ENCODE measurements around the gene RIMBP3C.
"Not testable (repeated sequence)": the region's sequence is repeated elsewhere in the genome, so short reads cannot be mapped to it uniquely, and the experiment has no call there.

Gene RIMBP3C, protein sequence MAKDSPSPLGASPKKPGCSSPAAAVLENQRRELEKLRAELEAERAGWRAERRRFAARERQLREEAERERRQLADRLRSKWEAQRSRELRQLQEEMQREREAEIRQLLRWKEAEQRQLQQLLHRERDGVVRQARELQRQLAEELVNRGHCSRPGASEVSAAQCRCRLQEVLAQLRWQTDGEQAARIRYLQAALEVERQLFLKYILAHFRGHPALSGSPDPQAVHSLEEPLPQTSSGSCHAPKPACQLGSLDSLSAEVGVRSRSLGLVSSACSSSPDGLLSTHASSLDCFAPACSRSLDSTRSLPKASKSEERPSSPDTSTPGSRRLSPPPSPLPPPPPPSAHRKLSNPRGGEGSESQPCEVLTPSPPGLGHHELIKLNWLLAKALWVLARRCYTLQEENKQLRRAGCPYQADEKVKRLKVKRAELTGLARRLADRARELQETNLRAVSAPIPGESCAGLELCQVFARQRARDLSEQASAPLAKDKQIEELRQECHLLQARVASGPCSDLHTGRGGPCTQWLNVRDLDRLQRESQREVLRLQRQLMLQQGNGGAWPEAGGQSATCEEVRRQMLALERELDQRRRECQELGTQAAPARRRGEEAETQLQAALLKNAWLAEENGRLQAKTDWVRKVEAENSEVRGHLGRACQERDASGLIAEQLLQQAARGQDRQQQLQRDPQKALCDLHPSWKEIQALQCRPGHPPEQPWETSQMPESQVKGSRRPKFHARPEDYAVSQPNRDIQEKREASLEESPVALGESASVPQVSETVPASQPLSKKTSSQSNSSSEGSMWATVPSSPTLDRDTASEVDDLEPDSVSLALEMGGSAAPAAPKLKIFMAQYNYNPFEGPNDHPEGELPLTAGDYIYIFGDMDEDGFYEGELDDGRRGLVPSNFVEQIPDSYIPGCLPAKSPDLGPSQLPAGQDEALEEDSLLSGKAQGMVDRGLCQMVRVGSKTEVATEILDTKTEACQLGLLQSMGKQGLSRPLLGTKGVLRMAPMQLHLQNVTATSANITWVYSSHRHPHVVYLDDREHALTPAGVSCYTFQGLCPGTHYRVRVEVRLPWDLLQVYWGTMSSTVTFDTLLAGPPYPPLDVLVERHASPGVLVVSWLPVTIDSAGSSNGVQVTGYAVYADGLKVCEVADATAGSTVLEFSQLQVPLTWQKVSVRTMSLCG (N-terminal part only)

DNA sequence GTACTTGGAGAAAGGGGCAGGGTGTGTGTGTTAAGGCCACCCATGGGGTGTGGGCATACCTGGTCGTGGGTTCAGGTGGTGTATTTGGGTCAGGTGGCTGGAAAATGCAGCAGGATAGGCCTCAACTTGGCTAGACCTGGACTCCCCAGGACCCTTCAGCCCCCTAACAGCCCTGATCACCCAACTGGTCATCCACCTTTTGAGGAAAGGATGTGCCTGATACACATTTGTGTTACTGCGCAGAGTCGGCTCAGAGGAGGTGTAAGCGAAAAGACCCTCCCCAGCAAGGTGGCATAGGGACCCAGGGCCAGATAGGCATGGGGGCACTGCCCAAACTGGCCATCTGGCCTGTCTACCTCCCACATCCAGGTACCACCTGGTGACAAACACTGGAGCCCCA lies at the start of gene RIMBP3C:
Gene RIMBP3C, minus strand, starts transcription at position 101 of the 400 bp plus-strand sequence. CDS start 485 bp downstream, outside the sequence.
- DNase-seq, result not testable (repeated sequence)

DNA sequence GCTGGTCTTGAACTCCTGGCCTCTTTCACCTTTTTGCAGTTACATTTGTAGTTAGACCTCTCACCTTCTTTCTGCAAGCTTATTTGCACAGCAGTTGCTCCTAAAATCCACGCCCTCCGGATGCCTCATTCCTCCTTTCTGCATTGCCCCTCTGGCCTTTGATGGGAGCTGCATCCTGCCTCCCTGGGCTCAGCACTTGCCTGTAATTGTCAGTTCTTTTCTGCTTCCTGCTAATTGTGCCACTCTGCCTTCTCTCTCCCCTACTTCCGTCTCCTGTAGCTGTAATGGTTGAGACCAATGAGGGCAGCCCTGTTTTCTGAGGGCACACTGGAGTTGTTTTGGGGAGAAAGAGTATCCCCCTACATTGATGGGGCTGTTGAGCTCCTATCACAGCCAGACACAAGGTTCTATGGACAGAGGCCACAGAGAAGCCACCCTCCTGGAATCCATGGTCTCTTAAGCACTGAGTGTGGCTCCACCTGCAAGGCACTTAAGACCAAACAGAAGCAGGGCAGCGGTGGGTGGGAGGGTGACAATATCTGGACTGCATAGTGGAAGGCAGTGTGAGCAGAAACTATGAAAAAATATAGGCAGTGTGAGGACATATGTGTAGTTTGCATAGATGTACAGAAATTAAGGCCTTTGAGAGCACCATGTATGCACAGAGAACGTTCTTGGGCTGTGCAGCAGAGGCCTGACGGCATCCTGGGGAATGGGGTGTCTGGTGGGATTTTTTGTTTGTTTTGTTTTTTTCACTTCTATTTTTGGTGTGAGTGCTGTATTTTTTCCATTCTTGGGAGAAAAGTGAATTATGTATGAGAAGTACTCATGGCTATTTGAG lies 48.0 kb upstream of the RIMBP3C start:
- no peak for DNase-seq

DNA sequence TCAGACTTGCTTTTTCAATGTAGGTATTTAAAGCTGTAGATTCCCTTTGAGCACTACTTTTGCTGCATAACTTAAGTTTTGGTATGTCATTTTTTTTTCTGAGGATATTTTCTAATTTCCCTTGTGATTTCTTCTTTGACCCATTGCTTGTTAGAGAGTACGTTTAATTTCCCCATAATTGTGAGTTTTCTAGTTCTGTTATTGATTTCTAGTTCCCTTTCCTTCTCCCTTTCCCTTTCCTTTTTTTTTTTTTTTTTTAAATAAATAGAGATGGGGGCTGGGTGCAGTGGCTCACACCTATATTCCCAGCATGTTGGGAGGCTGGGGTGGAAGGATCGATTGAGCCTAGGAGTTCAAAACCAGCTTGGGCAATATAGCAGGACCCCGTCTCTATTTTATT lies 47.0 kb upstream of the RIMBP3C start:
- no peak for DNase-seq

DNA sequence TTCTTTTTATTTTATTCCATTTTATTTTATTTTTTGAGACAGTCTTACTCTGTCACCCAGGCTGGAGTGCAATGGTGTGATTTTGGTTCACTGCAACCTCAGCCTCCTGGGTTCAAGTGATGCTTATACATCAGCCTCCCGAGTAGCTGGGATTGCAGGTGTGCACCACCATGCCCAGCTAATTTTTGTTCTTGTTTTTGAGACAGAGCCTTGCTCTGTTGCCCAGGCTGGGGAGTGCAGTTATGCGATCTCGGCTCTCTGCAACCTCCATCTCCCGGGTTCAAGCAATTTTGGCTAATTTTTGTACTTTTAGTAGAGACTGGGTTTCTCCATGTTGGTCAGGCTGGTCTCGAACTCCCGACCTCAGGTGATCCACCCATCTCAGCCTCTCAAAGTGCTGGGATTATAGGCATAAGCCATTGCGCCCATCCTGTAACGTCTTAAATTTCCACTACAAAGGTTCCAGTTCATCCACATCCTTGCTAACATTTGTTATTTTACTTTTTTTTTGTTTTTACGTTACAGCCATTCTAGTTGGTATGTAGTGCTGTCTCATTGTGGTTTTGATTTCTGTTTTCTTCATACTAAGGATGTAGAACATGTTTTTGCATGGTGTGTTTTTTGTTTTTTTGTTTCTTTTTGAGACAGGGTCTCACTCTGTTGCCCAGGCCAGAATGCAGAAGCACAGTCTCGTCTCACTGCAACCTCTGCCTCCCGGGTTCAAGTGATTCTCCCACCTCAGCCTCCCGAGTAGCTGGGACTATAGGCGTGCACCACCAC lies 45.3 kb upstream of the RIMBP3C start:
- DNase-seq, result not testable (repeated sequence)

DNA sequence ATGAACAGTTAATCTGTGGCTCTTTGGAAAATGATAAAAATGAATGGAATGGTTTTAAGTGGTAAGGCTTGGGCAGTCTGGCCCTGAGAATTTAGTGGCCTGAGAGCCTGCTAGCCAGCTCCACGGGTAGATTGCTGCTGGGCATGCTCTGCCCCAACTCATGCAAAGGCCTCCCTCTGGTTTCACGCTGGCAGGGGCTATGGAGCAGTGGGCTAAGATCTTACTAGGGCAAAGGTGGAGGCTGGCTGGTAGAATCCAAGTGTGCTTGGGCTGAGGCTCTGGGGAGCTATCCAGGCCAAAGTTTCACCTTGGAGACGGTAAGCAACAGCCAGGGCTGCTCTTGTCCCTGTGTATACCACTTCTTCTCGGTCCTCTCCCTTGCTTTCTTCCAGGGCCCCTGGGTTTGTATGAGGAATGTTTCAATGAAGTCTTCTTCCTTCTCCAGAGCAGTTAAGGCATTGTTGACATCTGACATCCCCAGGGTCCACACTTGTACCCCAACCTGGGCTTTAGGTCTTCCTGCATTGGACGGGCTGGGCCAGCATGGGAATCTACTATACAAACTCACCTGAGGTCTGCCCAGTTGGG lies 43.7 kb upstream of the RIMBP3C start:
- DNase-seq, result no peak

DNA sequence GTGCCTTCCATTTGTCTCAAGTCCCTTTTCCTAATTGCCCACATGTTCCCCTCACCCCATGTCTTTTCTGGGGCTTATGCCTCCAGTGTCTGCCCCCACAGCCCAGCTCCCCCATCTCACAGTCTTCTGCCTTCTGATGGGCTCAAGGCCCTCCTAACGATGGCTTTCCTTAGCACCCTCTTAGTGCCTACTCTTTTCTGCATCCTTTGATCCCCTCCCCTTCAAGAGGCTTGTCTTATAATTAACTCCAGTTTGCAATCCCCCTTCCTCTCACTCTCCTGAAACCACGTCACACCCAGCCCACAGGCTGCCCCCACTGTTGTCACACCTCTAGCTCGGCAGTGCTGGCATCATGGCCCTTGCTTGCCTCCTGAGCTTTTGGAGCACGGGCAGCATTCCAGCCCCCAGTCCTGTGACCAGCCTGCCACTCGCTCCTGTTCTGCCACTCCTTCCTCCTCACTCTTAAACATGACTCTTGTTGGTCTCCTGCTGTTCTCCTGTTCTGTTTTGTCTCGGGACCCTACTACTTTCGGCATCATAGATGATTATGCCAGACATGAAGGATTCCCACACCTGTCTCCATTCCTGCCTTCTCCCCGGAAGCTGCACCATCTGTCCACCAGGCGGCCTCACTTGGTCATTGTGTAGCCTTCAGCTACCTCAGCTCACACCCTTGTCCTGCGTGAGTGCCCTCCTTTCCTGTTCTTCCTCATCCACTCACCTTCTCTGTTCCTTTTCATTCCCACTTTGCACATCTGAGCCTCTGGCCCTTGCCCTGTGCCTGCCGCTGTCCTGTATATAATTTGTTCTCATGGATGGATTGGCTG lies 42.4 kb upstream of the RIMBP3C start:
- DNase-seq, result no peak

DNA sequence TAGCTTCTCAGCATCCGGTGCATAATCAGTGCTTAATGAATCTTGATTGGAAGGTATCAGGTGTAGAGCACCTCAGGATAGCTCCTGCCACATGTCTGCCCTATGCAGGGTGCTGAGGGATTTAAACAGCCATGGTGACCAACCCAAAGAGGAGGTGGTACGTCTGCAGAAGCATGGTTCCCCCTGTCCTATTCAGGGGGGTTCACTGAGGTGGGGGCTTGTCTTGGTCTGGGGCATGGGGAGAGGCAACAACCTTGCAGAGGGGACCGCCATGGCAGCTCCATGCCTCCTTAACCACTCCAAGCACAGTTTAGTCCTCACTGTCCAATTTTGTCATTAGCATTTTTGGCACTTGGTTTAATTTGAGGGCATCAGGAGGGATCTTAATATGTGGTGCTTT lies 41.2 kb upstream of the RIMBP3C start:
- DNase-seq, result no peak

DNA sequence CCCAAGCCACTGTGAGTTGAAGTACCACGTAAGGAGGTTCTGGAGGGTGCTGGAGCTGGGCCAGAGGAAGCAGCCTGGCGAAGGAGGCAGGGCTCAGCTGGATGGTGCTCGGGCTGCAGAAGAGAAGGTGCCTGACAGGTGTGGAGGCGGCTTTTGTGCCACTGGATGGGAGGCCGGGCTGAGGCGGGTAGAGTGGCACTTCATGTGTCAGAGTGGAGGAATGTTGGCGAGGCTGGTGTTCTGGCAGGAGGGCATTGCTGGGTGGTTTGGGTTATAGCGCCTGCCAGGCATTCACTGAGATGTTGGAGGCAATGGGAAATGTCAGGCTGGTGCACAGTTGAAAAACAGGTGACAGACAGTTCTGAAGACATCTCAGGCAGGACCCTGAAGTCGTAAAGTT lies 40.4 kb upstream of the RIMBP3C start:
- DNase-seq, result no peak

DNA sequence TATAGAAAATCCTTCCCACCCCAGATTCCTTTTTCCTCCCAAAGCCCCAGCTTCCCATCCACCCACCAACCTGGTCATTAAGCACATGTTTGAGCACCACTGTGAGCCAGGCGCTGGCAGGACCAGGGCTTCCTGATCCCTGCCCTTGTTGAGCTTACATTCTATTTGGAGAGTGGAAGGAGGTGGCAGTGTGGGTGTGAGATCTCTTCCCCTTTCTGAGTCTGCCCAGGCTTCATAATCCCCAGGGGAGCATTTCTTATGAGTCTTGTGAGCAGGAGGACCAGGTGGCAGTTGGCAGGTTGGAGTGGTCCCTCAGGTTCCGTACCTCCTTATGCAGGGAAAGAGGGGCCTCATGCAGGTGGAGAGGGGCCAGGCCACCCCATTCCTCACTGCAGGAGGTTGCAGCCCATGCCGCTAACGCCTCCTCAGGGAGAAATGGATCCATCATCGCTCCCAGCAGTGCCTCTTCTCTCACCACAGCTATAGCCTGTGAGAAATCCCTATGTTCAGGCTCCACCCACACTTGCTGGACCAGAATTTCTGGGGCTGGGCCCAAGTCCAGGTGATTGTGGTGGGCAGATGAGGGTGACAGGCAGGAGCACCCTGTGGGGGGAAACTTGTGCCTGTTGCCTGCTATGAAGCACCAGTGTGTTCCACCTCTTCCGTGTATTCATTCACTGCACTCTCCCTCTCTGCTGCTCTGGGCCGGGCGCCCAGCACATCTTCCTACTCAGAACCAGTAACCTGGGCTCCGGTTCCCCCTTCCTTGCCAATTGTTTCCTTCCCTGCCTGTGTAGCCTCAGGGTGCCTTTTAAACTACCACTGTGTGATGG lies 39.8 kb upstream of the RIMBP3C start:
- no peak for DNase-seq

DNA sequence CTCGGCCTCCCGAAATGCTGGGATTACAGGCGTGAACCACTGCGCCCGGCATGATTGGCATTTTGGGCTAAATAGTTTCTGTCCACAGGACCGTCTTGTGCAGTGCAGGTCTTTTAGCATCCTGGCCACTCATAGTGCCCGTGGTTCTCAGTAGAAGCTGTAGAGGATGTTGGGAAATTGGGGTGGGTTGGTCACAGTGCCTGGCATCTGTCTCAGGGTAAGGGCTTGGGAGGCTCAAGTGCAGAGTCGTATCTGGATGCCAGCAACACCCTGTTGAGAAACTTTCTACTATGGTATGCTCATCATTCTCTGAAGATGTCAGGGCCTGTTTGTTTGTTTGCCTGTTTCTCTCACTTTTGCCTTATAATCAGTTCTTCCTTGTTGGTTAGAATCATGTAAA lies 38.1 kb upstream of the RIMBP3C start:
- DNase-seq, result no peak

DNA sequence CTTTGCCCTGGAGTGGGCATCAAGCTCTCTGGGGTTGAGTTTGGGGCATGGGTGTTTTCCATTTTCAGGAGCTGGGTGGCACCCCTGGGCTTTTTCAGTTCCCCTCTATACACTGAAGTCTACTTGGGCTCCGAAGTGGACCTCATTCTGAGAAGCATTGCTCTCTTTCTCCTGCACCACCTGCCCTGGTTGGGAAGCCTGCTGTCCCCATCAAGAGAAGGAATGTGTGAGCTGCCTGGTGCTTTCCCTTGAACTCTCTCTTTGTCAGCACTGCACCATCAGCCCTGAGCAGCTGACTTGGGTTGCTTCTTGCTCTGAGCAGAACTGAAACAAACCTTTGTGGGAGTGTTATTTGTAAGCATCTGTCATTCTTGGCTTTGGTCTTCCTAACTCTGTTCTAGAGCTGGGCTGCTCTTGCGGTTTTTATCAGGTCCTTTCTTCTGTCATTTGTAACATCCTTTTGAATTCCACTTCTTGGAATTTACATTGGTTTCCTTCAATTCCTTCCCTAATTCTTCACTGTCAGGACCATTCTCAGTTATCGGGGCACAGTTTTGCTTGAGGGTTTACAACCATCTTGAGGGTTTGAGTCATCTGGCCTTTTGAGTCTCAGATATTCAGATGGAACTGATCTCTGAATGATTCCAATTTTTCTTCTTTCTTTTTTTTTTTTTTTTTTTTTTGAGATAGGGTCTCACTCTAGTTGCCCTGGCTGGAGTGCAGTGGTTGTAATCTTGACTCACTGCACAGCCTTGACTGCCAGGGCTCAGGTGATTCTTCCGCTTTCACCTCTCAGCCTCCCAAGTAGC lies 36.7 kb upstream of the RIMBP3C start:
- DNase-seq, result no peak

DNA sequence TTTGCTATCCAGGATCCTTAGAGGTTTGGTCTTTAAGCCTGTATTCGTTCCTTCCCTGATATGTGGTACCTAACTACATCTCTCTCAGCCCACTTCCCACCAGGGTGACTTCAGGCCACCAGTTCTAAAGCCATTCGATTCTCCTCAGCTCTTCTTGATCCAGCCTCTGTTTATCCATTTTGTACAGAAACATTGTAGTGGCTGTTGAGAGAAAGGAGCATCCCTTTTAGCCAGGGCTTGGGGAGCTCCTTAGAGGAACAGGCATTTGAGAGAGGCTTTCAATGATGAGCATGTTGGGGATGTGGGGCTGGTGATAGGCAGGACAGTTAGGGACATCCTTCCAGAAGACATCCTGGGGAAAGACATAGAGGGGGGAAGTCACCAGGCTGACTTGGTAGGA lies 34.1 kb upstream of the RIMBP3C start:
- DNase-seq, result no peak

DNA sequence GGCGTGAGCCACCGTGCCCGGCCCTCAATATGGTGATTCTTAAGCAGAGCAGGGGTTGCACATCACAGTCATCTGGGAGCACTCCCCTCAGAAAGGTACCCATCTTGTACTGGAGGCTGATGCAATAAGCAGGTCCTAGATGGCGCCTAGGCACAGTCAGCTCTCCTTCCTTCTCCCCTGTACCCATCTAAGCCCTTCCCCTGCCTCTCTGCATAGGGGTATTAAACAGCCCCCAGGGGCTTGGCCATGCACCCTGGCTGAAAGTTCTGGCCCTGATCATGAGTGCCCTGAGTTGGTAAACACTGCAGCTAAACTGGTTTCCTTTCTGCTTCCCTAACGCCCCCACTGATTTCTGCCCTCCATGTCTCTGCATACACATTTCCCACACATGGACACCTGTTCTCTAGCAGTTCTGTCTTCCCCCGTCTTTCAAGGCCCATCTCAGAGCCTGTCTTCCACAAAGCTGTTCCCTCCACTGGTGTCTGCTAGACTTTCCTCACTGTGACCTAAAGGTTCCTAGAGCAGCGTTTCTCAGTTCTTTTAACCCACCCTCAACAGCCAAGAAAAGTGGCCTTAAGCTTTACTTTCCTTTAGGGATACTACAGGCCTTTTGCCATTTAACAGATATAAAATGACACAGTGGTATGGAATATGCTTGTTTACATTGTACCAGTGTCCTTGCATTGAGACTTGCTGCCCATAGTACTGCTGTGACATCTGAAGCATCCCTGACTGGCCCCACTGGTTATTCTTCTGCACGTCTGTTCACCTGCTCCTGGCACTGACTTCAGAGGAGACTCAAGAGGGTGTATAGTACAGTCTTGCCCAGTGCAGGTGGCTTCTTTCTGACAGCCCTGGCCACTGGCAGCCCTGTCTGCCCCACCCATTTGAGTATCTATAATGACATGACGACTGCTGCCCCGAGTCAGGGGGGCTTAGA lies 31.8 kb upstream of the RIMBP3C start:
- no peak for DNase-seq

DNA sequence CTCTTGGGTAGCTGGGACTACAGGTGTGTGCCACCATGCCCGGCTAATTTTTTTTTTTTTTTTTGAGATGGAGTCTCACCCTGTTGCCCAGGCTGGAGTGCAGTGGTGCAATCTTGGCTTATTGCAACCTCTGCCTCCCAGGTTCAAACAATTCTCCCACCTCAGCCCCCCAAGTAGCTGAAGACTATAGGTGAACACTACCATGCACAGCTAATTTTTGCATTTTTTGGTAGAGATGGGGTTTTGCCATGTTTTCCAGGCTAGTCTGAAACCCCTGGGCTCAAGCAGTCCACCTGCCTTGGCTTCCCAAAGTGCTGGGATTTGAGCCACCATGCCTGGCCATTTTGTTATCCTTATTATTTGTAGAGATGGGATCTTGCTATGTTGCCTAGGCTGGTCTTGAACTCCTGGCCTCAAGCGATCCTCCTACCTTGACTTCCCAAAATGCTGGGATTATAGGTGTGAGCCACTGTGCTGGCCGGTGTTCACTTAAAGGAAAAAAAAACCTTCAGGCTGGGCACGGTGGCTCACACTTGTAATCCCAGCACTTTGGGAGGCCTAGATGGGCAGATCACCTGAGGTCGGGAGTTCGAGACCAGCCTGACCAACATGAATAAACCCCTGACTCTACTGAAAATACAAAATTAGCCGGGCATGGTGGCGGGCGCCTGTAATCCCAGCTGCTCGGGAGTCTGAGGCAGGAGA lies 29.9 kb upstream of the RIMBP3C start:
- not testable (repeated sequence) for DNase-seq

DNA sequence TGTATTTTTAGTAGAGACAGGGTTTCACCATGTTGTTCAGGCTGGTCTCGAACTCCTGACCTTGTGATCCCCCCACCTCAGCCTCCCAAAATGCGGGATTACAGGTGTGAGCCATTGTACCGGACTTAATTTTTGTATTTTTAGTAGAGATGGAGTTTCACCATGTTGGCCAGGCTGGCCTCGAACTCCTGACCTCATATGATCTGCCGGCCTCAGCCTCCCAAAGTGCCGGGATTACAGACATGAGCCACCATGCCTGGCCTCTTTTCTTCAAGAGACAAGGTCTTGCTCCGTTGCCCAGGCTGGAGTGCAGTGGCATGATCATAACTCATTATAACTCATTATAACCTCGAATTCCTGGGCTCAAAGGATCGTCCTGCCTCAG lies 29.4 kb upstream of the RIMBP3C start:
- DNase-seq, result not testable (repeated sequence)

DNA sequence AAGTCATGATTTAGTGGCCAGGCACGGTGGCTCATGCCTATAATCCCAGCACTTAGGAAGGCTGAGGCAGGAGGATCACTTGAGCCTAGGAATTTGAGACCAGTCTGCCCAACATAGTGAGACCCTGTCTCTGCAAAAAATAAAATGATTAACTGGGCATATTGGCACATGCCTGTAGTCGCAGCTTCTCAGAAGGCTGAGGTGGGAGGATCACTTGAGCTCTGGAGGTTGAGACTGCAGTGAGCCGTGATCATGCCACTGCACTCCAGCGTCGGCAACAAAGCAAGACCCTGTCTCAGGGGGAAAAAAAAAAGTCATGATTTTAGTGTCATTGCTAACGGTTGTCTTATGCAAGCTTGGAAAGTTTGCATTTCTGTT lies 28.2 kb upstream of the RIMBP3C start:
- no peak for DNase-seq
